ENCODE data around the gene CYP27B1. TPM values are rescaled to one million over a fixed set of nuclear protein-coding genes. Genes with fewer than 3 reads are reported as not detected.
"Not testable (repeated sequence)": the region's sequence is repeated elsewhere in the genome, so short reads cannot be mapped to it uniquely, and the experiment has no call there.

Gene CYP27B1
- total and polyA plus RNA-seq, 2 experiments from 2014 or later: 1.1 to 2.7 TPM

- TF ChIP-seq, protein P1, sequence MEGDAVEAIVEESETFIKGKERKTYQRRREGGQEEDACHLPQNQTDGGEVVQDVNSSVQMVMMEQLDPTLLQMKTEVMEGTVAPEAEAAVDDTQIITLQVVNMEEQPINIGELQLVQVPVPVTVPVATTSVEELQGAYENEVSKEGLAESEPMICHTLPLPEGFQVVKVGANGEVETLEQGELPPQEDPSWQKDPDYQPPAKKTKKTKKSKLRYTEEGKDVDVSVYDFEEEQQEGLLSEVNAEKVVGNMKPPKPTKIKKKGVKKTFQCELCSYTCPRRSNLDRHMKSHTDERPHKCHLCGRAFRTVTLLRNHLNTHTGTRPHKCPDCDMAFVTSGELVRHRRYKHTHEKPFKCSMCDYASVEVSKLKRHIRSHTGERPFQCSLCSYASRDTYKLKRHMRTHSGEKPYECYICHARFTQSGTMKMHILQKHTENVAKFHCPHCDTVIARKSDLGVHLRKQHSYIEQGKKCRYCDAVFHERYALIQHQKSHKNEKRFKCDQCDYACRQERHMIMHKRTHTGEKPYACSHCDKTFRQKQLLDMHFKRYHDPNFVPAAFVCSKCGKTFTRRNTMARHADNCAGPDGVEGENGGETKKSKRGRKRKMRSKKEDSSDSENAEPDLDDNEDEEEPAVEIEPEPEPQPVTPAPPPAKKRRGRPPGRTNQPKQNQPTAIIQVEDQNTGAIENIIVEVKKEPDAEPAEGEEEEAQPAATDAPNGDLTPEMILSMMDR (conservative IDR thresholded peaks at IDR 0.05; ENCODE audit: low read depth in 2 of 2): no peak
- no peak for TF ChIP-seq CREB1 (CRISPR knock-in tag; IDR thresholded peaks at IDR 0.05; ENCODE audit: low read depth)
- no peak for TF ChIP-seq NANOG (IDR thresholded peaks at IDR 0.05; ENCODE audit: borderline replicate concordance)
- no peak for TF ChIP-seq REST (IDR thresholded peaks at IDR 0.05; ENCODE audit: unreplicated experiment)
- TF ChIP-seq, protein P2, sequence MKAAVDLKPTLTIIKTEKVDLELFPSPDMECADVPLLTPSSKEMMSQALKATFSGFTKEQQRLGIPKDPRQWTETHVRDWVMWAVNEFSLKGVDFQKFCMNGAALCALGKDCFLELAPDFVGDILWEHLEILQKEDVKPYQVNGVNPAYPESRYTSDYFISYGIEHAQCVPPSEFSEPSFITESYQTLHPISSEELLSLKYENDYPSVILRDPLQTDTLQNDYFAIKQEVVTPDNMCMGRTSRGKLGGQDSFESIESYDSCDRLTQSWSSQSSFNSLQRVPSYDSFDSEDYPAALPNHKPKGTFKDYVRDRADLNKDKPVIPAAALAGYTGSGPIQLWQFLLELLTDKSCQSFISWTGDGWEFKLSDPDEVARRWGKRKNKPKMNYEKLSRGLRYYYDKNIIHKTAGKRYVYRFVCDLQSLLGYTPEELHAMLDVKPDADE (IDR thresholded peaks at IDR 0.05): no peak
- TF ChIP-seq ZNF114 (CRISPR knock-in tag; IDR thresholded peaks at IDR 0.05): no peak
These were observed 8.2 kb upstream of the CYP27B1 start (continued) for GRCh38 chr12:57775044-57775443.

GRCh38 chr12:57774634-57775033 is 7.8 kb upstream of the CYP27B1 start:
- not testable (repeated sequence) for H4K20me1 ChIP-seq (replicated peaks; ENCODE audit: insufficient read depth); H3K4me3 Mint-ChIP-seq; H3K27ac ChIP-seq (ENCODE audit: low read depth); H3K36me3 ChIP-seq (ENCODE audit: insufficient read depth); H3F3A ChIP-seq (replicated peaks; ENCODE audit: low read depth); H3K9me2 ChIP-seq (ENCODE audit: insufficient read depth); ATAC-seq; DNase-seq (ENCODE audit: low spot score); H3K4me1 Mint-ChIP-seq; H2AFZ ChIP-seq; H3K79me2 ChIP-seq (replicated peaks; ENCODE audit: insufficient read depth); H3K4me3 ChIP-seq; H3K27ac Mint-ChIP-seq; H3K9me3 Mint-ChIP-seq; H3K4me2 ChIP-seq; H3K4me1 ChIP-seq (ENCODE audit: insufficient read depth)
- peaks cover 12% of the 10 kb centered on the region for H3K27me3 Mint-ChIP-seq (ENCODE audit: insufficient read depth, low read depth, poor library complexity)
- H3K27me3 ChIP-seq (ENCODE audit: insufficient read depth): peaks cover 19% of the 10 kb centered on the region
- H3K36me3 Mint-ChIP-seq (ENCODE audit: low read depth): peaks cover 17% of the 10 kb centered on the region
